HepG2 (cell line): ENCODE measurements around the gene CNTN5. TPM values are rescaled to one million over a fixed set of nuclear protein-coding genes. Genes with fewer than 3 reads are reported as not detected.

ENCODE experiments used
- ATAC-seq: fragments of 200-7000 bp; cut with Tn5 transposase; 3 replicates; pipeline ENCODE4 v1.9.1; 2020; ENCODE audit warnings: mild to moderate bottlenecking, moderate library complexity
- BruUV-seq: library from RNA; stranded (reverse); fragments of 400-500 nt; replicated peaks from 2 replicates; lab custom pipeline; 2021; lab: Mats Ljungman, UMichigan
- CTCF ChIA-PET: fragments of 300-600 bp; formaldehyde crosslinking; extraction: SDS; loops from one replicate; lab custom pipeline; 2021; ENCODE audit warnings: low total read pairs, inconsistent platforms, low intra/inter-chr PET ratio; lab: Yijun Ruan, JAX
- POLR2A ChIA-PET: fragments of 350-600 bp; sonication (Branson Sonifier 250); formaldehyde crosslinking; loops from one replicate; lab custom pipeline; 2020; ENCODE audit warnings: antibody characterized with exemption, inconsistent platforms; lab: Yijun Ruan, JAX
- DNase-seq: peaks from one replicate; pipeline ENCODE4 v3.0.0-alpha.2; 2015; ENCODE audit warnings: low spot score
- FAIRE-seq: peaks from 3 replicates; lab custom pipeline; 2011; peaks lifted over from hg19 to GRCh38; lab: Jason Lieb, UNC
- H2AFZ ChIP-seq: one replicate; pipeline ENCODE4 v1.6.1; 2011; ENCODE audit warnings: low read length, inconsistent platforms
- H3K27ac ChIP-seq: fragments of 300-600 bp; 3 replicates; pipeline ENCODE4 v1.8.0; 2011; ENCODE audit warnings: mixed run types, mild to moderate bottlenecking, mixed read lengths, low read length, inconsistent platforms; ENCODE audit not compliant: insufficient read depth; ENCODE audit errors: extremely low read length
- H3K27me3 ChIP-seq, 2 experiments: fragments of 200-600 bp in 1 of 2; 2 replicates in 1 of 2; 3 replicates in 1 of 2; pipeline versions ENCODE4 v1.6.0 to v1.8.0; 2011; ENCODE audit warnings: low read length in 2 of 2, mild to moderate bottlenecking in 2 of 2, moderate library complexity in 2 of 2, inconsistent platforms in 1 of 2; ENCODE audit not compliant: insufficient read depth in 2 of 2, control insufficient read depth in 1 of 2
- H3K36me3 ChIP-seq, 2 experiments: fragments of 200-600 bp in 1 of 2; replicated peaks in 1 of 2; 2 replicates in 1 of 2; 3 replicates in 1 of 2; pipeline versions ENCODE4 v1.5.1 to v1.8.0; 2011; ENCODE audit warnings: low read length in 2 of 2, inconsistent platforms in 1 of 2; ENCODE audit not compliant: insufficient read depth in 2 of 2, control insufficient read depth in 1 of 2
- H3K4me1 ChIP-seq: 2 replicates; pipeline ENCODE4 v1.5.1; 2012; ENCODE audit warnings: low read length, inconsistent platforms; ENCODE audit not compliant: insufficient read depth
- H3K4me2 ChIP-seq: 2 replicates; pipeline ENCODE4 v1.6.0; 2011; ENCODE audit warnings: low read depth, low read length, inconsistent platforms
- H3K4me3 ChIP-seq, 3 experiments: fragments of 200-600 bp in 1 of 3; sonication (generic), shearing (Covaris generic) in 1 of 3; replicated peaks in 1 of 3; 2 replicates each; pipeline ENCODE4 v1.5.1; 2011 to 2016; ENCODE audit warnings: low read length in 3 of 3, inconsistent platforms in 2 of 3, low read depth in 2 of 3, mild to moderate bottlenecking in 2 of 3, control low read depth in 1 of 3, mixed read lengths in 1 of 3; ENCODE audit not compliant: insufficient read depth in 1 of 3
- H3K79me2 ChIP-seq: one replicate; pipeline ENCODE4 v1.6.1; 2011; ENCODE audit warnings: low read length, inconsistent platforms; ENCODE audit not compliant: insufficient read depth
- H3K9ac ChIP-seq: 2 replicates; pipeline ENCODE4 v1.6.0; 2011; ENCODE audit warnings: mild to moderate bottlenecking, low read depth, low read length, inconsistent platforms; ENCODE audit not compliant: insufficient read depth
- H3K9me3 ChIP-seq: 2 replicates; pipeline ENCODE4 v1.5.1; 2012; ENCODE audit warnings: mild to moderate bottlenecking, low read length
- H4K20me1 ChIP-seq: 2 replicates; pipeline ENCODE4 v1.6.0; 2011; ENCODE audit warnings: inconsistent platforms, mild to moderate bottlenecking, low read length, moderate library complexity; ENCODE audit not compliant: insufficient read depth
- ARHGAP35 ChIP-seq: sonication (generic); formaldehyde crosslinking; IDR thresholded peaks from 2 replicates; pipeline ENCODE4 v1.9.0; 2022; ENCODE audit warnings: mild to moderate bottlenecking, inconsistent platforms, moderate library complexity, missing genetic modification reagents, borderline replicate concordance
- FOXA3 ChIP-seq: IDR thresholded peaks from 2 replicates; pipeline ENCODE4 v1.6.1; 2016; ENCODE audit warnings: missing genetic modification reagents, missing compliant biosample characterization
- FOXM1 ChIP-seq: sonication (generic); formaldehyde crosslinking; IDR thresholded peaks from 2 replicates; pipeline ENCODE4 v1.5.0; 2020; ENCODE audit warnings: missing genetic modification reagents
- HNRNPLL ChIP-seq: fragments of 200-400 bp; formaldehyde crosslinking; IDR thresholded peaks from 2 replicates; pipeline ENCODE4 v1.6.1; 2017; ENCODE audit warnings: mild to moderate bottlenecking, low read depth, low read length; ENCODE audit not compliant: poor library complexity, severe bottlenecking
- HOXA5 ChIP-seq: sonication (generic); formaldehyde crosslinking; IDR thresholded peaks from 2 replicates; pipeline ENCODE4 v1.4.0; 2020; ENCODE audit warnings: missing genetic modification reagents
- LCORL ChIP-seq, 2 experiments: fragments of 450-650 bp in 1 of 2; sonication (generic) in 1 of 2; formaldehyde crosslinking in 1 of 2; IDR thresholded peaks; 2 replicates each; pipeline versions ENCODE4 v1.5.0 to v1.6.1; 2017 to 2020; ENCODE audit warnings: antibody characterized with exemption in 1 of 2, missing genetic modification reagents in 1 of 2
- MEIS2 ChIP-seq: sonication (generic); formaldehyde crosslinking; IDR thresholded peaks from 2 replicates; pipeline ENCODE4 v1.9.0; 2021; ENCODE audit warnings: mild to moderate bottlenecking, missing genetic modification reagents
- NFYC ChIP-seq: IDR thresholded peaks from 2 replicates; pipeline ENCODE4 v1.6.1; 2016; ENCODE audit warnings: missing genetic modification reagents, missing compliant biosample characterization
- POGZ ChIP-seq: sonication (generic); formaldehyde crosslinking; IDR thresholded peaks from 2 replicates; pipeline ENCODE4 v1.4.0; 2020; ENCODE audit warnings: mild to moderate bottlenecking, missing genetic modification reagents
- SIN3A ChIP-seq: IDR thresholded peaks from 2 replicates; pipeline ENCODE4 v1.6.1; 2011; ENCODE audit warnings: low read depth, mild to moderate bottlenecking, control low read depth, low read length, borderline replicate concordance
- ZFP41 ChIP-seq: sonication (generic); formaldehyde crosslinking; IDR thresholded peaks from 2 replicates; pipeline ENCODE4 v1.4.0; 2020; ENCODE audit warnings: mild to moderate bottlenecking, missing genetic modification reagents, borderline replicate concordance
- ZNF124 ChIP-seq: sonication (generic); formaldehyde crosslinking; IDR thresholded peaks from 2 replicates; pipeline ENCODE4 v1.4.0; 2020; ENCODE audit warnings: missing genetic modification reagents
- WGBS: methylation state at CpG from one replicate; pipeline ENCODE4 v1.1.6; 2017; ENCODE audit warnings: low lambda C conversion rate; 5-methylcytosine and 5-hydroxymethylcytosine counted together
- in situ Hi-C: cut with HindIII; loops from 2 replicates; pipeline ENCODE4 v1.10.0; 2017; ENCODE audit warnings: low pct_unique_long_range_greater_than_20kb; ENCODE audit not compliant: extremely low pct_ligation_motif_present
- intact Hi-C: fragments of 100-400 bp; cut with micrococcal nuclease; formaldehyde crosslinking; loops from one replicate; pipeline ENCODE4 v1.10.0; 2022; ENCODE audit not compliant: unreplicated experiment
- polyA plus RNA-seq, 8 experiments: library from polyadenylated mRNA; depleted of rRNA in 3 of 8; stranded (reverse) in 7 of 8; unstranded in 1 of 8; fragments of >200 nt; fragmentation: Illumina TruSeq in 4 of 8; extraction: Trizol in 4 of 8; gene quantifications; 2 replicates each; pipeline versions ENCODE4 v1.2.1 to v1.2.3, GENCODE V29; 2011 to 2016; ENCODE audit warnings: low read depth in 4 of 8, missing spikeins in 1 of 8, mixed read lengths in 1 of 8; ENCODE audit not compliant: insufficient read depth in 1 of 8
- total RNA-seq, 5 experiments: library from RNA; depleted of rRNA; stranded (reverse); fragments of >200 nt; fragmentation: Illumina TruSeq; extraction: Trizol; gene quantifications; 2 replicates each; pipeline ENCODE4 v1.2.3, GENCODE V29; 2016; ENCODE audit warnings: low read depth in 1 of 5
- TF ChIP-seq, protein P1 (sequence below), 2 experiments: sonication (generic) in 1 of 2; formaldehyde crosslinking in 1 of 2; IDR thresholded peaks; 2 replicates each; pipeline versions ENCODE4 v1.4.0 to v1.6.1; 2018 to 2020; ENCODE audit warnings: missing genetic modification reagents in 2 of 2, borderline replicate concordance in 1 of 2, low read depth in 1 of 2, mild to moderate bottlenecking in 1 of 2, missing biosample characterization in 1 of 2
- TF ChIP-seq, protein P2 (sequence below): IDR thresholded peaks from 2 replicates; pipeline ENCODE4 v1.6.1; 2016; ENCODE audit warnings: missing genetic modification reagents, missing compliant biosample characterization
- TF ChIP-seq, protein P3 (sequence below): sonication (generic); formaldehyde crosslinking; IDR thresholded peaks from 2 replicates; pipeline ENCODE4 v1.4.0; 2020; ENCODE audit warnings: mild to moderate bottlenecking, missing genetic modification reagents

Gene CNTN5
- total and polyA plus RNA-seq, 2 of the 13 experiments (the other 11 are each of a cell fraction or from before 2014, with no cell fraction given), result not detected

DNA sequence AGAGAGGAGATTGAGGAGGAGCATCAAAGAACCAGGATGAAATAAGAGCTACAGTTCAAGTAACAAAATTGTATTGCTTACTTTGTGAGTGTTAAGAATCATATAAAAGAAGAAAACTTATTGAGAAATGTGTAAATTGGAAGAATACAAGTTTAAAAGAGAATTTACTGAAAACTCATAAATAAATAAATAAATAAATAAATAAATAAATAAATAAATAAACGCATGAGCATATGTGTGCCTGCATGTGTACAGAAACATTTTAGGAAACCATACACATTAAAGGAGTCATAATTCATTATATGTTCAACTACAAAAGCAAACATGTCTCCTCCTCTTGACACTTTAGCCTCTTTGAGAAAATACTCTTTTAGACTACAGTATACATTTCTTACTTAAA, 42.6 kb downstream of the CNTN5 start:
- intact Hi-C loops, result no loop called here
- H3K27me3 ChIP-seq, result no peaks in the 10 kb centered on the region
- TF ChIP-seq SIN3A (no peak), MEIS2 (no peak), LCORL (IDR thresholded peaks at IDR 0.05) (no peak), LCORL (CRISPR knock-in tag; IDR thresholded peaks at IDR 0.05) (no peak), FOXA3 (no peak), ZFP41 (no peak), HOXA5 (CRISPR knock-in tag) (no peak), POGZ (CRISPR knock-in tag) (no peak), FOXM1 (no peak), HNRNPLL (no peak), ARHGAP35 (no peak), ZNF124 (no peak), NFYC (CRISPR knock-in tag) (no peak)
- TF ChIP-seq, protein P1, sequence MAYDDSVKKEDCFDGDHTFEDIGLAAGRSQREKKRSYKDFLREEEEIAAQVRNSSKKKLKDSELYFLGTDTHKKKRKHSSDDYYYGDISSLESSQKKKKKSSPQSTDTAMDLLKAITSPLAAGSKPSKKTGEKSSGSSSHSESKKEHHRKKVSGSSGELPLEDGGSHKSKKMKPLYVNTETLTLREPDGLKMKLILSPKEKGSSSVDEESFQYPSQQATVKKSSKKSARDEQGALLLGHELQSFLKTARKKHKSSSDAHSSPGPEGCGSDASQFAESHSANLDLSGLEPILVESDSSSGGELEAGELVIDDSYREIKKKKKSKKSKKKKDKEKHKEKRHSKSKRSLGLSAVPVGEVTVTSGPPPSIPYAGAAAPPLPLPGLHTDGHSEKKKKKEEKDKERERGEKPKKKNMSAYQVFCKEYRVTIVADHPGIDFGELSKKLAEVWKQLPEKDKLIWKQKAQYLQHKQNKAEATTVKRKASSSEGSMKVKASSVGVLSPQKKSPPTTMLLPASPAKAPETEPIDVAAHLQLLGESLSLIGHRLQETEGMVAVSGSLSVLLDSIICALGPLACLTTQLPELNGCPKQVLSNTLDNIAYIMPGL (CRISPR knock-in tag; IDR thresholded peaks at IDR 0.05; ENCODE audit: borderline replicate concordance in 1 of 2, low read depth in 1 of 2), result no peak
- TF ChIP-seq, protein P2, sequence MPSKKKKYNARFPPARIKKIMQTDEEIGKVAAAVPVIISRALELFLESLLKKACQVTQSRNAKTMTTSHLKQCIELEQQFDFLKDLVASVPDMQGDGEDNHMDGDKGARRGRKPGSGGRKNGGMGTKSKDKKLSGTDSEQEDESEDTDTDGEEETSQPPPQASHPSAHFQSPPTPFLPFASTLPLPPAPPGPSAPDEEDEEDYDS (CRISPR knock-in tag), result no peak
- TF ChIP-seq, protein P3, sequence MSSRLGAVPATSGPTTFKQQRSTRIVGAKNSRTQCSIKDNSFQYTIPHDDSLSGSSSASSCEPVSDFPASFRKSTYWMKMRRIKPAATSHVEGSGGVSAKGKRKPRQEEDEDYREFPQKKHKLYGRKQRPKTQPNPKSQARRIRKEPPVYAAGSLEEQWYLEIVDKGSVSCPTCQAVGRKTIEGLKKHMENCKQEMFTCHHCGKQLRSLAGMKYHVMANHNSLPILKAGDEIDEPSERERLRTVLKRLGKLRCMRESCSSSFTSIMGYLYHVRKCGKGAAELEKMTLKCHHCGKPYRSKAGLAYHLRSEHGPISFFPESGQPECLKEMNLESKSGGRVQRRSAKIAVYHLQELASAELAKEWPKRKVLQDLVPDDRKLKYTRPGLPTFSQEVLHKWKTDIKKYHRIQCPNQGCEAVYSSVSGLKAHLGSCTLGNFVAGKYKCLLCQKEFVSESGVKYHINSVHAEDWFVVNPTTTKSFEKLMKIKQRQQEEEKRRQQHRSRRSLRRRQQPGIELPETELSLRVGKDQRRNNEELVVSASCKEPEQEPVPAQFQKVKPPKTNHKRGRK (CRISPR knock-in tag), result no peak
- H3K9ac ChIP-seq, result no peak overlapping the region
- H3K27ac ChIP-seq, result no peak overlapping the region
- WGBS, result 36% methylated on average over 1 of the region's 1 CpG
- FAIRE-seq, result no peak
- ChIA-PET POLR2A (no interaction called here), CTCF (no interaction called here)
- no peaks in the 10 kb centered on the region for H3K79me2 ChIP-seq
- in situ Hi-C loops, result no loop called here
- H2AFZ ChIP-seq, result no peak overlapping the region
- H3K36me3 ChIP-seq, result no peaks in the 10 kb centered on the region
- no peak for DNase-seq
- no peak overlapping the region for H3K4me3 ChIP-seq
- no peak for ATAC-seq
- H3K9me3 ChIP-seq, result no peaks in the 10 kb centered on the region
- no TSS peak for BruUV-seq
- H4K20me1 ChIP-seq, result no peaks in the 10 kb centered on the region
- no peak overlapping the region for H3K4me2 ChIP-seq
- H3K4me1 ChIP-seq, result no peaks in the 10 kb centered on the region
